ENCODE results near the gene FADS6. TPM values are rescaled to one million over a fixed set of nuclear protein-coding genes. Genes with fewer than 3 reads are reported as not detected.

Gene FADS6
- total RNA-seq, 1 experiment from 2014 or later = not detected

- DNase-seq (ENCODE audit: low read depth, low spot score) (no peak), ATAC-seq (peak; percentile 46)
- H3K36me3 ChIP-seq (ENCODE audit: control insufficient read depth, insufficient read depth, low read length) = 0 out of 2 replicates have a peak, but pooled peaks cover 4% of the 10 kb centered on the region
- ChIA-PET POLR2A (no interaction called here), CTCF (interaction anchor here (0.8 to 2.3 kb wide), 4 partner anchors 13 to 103 kb away, joined by 4 to 11 read pairs (median 6); no protein-coding TSS in a partner anchor)
- peaks cover 21% of the 10 kb centered on the region for H3K4me1 ChIP-seq (ENCODE audit: control insufficient read depth, insufficient read depth, low read length)
- peaks cover 21% of the 10 kb centered on the region for H3K27me3 ChIP-seq (ENCODE audit: control insufficient read depth, insufficient read depth, low read length)
- in situ Hi-C loops (cut with HindIII; ENCODE audit: low pct_unique_long_range_greater_than_20kb, low sequenced_read_pairs) (no loop called here), intact Hi-C loops (cut with micrococcal nuclease; ENCODE audit: unreplicated experiment) (loop anchor here (5.0 kb wide), 1 partner anchor 118 kb away; no protein-coding TSS in a partner anchor)
- H3K4me3 ChIP-seq (ENCODE audit: low read depth in 2 of 2, low read length in 2 of 2) = peak overlapping the region in 1 of 2 experiments; percentile 24; a peak in 3 of 4 replicates
- H3K27ac ChIP-seq (ENCODE audit: low read length) = no peak overlapping the region
- H3K9me3 ChIP-seq (ENCODE audit: control insufficient read depth, insufficient read depth, low read depth, low read length) = no peaks in the 10 kb centered on the region
- TF ChIP-seq POLR2AphosphoS5 (IDR thresholded peaks at IDR 0.05; ENCODE audit: low read depth, low read length) (no peak), TCF7L2 (IDR thresholded peaks at IDR 0.05; ENCODE audit: low read depth, low read length) (no peak), REST (IDR thresholded peaks at IDR 0.05; ENCODE audit: insufficient read depth in 1 of 2, low read depth in 2 of 2, low read length in 1 of 2) (no peak), SIN3A (IDR thresholded peaks at IDR 0.05; ENCODE audit: borderline replicate concordance, insufficient read depth, low read depth, low read length) (no peak), CTCF (IDR thresholded peaks at IDR 0.05) (no peak)
- BruUV-seq (replicated peaks) = no TSS peak
These were observed 33.1 kb downstream of the FADS6 start for GRCh38 chr17:74860229-74860871.

GRCh38 chr17:74859459-74860228 lies 33.8 kb downstream of the FADS6 start, which contains the start of gene GRIN2C:
Gene GRIN2C, minus strand, starts transcription at chr17:74859885. Its CDS starts 4,793 bp downstream, at chr17:74855092.
- H3K4me1 ChIP-seq (ENCODE audit: control insufficient read depth, insufficient read depth, low read length) = peaks cover 21% of the 10 kb centered on the region
- intact Hi-C loops (cut with micrococcal nuclease; ENCODE audit: unreplicated experiment) (loop anchor here (5.0 kb wide), 1 partner anchor 117 kb away; no protein-coding TSS in a partner anchor), in situ Hi-C loops (cut with HindIII; ENCODE audit: low pct_unique_long_range_greater_than_20kb, low sequenced_read_pairs) (no loop called here)
- no peak for DNase-seq (ENCODE audit: low read depth, low spot score)
- H3K36me3 ChIP-seq (ENCODE audit: control insufficient read depth, insufficient read depth, low read length) = 0 out of 2 replicates have a peak, but pooled peaks cover 4% of the 10 kb centered on the region
- no peaks in the 10 kb centered on the region for H3K9me3 ChIP-seq (ENCODE audit: control insufficient read depth, insufficient read depth, low read depth, low read length)
- peaks cover 23% of the 10 kb centered on the region for H3K27me3 ChIP-seq (ENCODE audit: control insufficient read depth, insufficient read depth, low read length)
- CTCF ChIA-PET = interaction anchor here (0.8 to 2.3 kb wide), 3 partner anchors 12 to 20 kb away, joined by 4 to 11 read pairs (median 8); no protein-coding TSS in a partner anchor
- H3K27ac ChIP-seq (ENCODE audit: low read length) = no peak within 1 kb of the TSS
- BruUV-seq (replicated peaks) = no TSS peak
- TF ChIP-seq SIN3A (IDR thresholded peaks at IDR 0.05; ENCODE audit: borderline replicate concordance, insufficient read depth, low read depth, low read length) = no peak
- no peak for TF ChIP-seq REST (IDR thresholded peaks at IDR 0.05; ENCODE audit: insufficient read depth in 1 of 2, low read depth in 2 of 2, low read length in 1 of 2)
- TF ChIP-seq POLR2AphosphoS5 (IDR thresholded peaks at IDR 0.05; ENCODE audit: low read depth, low read length) = no peak
- peak; percentile 89 for TF ChIP-seq CTCF (IDR thresholded peaks at IDR 0.05)
- peak within 1 kb of the TSS; percentile 14 to 24 for H3K4me3 ChIP-seq (ENCODE audit: low read depth in 2 of 2, low read length in 2 of 2)
- no peak for ATAC-seq
- POLR2A ChIA-PET = no interaction called here

All from Panc1 (cell line).